T-helper 1 cell treated with Interleukin-12 subunit alpha and Interleukin-12 subunit beta and Interleukin-4 antibody, amounts not matched to agents 30 ng/mL and 1 ng/mL, for 36 hours (primary cell): ENCODE data around the gene CYP1A1. TPM values are rescaled to one million over a fixed set of nuclear protein-coding genes. Genes with fewer than 3 reads are reported as not detected.

Experiments used
- intact Hi-C: fragments of 100-400 bp; cut with micrococcal nuclease; formaldehyde crosslinking; loops from one replicate; pipeline ENCODE4 v1.15.1; 2024
- total RNA-seq: library from RNA; stranded (reverse); gene quantifications from 2 replicates; pipeline ENCODE4 v1.2.3, GENCODE V29; 2022

The CYP1A1 gene
- total RNA-seq, 1 donor from 2014 or later = 0.42 TPM

DNA sequence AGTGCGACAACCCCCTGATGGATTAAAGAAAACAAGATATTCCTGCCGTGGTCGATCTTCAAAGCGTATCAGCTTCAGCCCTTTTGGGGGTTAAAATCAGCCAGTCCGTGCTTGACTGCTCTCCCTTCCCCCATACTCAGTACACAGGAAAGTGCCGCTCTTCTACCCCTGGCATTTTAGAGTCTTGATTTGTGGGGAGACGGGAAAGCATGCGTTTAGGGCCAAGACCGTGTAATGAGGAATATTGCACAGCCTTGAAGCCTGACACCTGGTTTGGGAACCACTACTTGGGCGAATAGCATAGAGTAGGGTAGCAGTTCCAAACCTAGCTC lies 29.0 kb downstream of the CYP1A1 start:
- intact Hi-C loops = loop anchor here (1.0 to 5.0 kb wide), 10 partner anchors 30 to 704 kb away; partner anchors contain the start of genes ARID3B, CLK3, PML and PPCDC

DNA sequence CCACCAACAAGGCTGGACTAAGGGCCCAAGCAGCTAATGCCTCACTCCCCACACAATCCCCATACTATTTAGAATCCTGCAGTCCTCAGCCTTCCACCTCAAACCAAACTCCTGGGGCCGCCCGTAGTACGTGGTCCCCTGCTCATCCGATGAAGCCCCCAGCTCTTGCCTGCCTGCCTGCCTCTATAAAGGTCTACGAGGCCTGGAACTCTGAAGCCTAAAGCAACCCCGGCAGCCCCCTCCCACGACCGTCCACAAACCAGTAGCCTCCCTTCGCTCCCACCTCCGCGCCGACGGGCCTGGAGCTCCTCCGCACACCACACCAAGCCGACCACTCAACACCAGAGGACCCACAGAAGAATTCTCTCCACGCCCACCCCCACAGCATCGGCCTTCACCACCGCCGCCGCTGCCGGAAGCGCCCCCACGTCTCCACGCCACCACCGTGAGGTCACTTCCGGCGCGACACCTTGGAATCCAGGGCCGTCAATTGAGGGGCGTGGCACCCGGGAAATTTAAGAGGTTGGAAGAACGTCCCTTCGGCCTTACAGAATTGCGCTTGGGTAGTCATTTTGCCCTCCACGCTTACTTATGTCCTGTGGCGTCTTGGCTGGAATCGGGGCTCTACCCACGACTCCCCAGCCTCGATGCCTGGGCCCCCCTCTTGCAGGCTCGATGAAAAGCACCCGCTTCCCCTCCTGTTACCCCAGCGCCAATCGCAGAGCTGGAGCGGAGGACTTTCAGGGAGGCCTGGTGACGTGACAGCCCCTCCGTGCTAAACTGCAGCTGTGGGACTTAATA lies 29.5 kb downstream of the CYP1A1 start, which contains the start of gene EDC3:
TSS of gene EDC3 (minus strand) at position 428 of the 801 bp plus-strand sequence. CDS start 20,900 bp downstream, outside the sequence.
- intact Hi-C loops = loop anchor here (1.0 to 5.0 kb wide), 10 partner anchors 31 to 703 kb away; partner anchors contain the start of genes ARID3B, CLK3, PML and PPCDC

DNA sequence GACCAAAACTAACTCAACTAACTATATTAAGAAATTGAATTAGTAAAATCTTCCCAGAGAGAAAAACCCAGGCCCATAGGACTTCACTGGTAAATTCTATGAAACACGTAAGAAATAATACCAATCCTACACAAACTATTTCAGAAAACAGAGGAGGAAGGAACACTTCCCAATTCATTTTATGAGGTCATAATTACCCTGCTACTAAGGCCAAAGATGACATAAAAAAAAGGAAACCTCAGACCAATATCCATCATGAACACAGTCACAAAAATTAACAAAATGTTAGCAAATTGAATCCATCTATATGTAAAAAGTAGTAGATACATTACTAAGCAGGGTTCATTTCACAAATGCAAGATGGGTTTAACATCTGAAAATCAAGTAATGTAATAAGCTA lies 33.0 kb downstream of the CYP1A1 start:
- intact Hi-C loops = no loop called here

DNA sequence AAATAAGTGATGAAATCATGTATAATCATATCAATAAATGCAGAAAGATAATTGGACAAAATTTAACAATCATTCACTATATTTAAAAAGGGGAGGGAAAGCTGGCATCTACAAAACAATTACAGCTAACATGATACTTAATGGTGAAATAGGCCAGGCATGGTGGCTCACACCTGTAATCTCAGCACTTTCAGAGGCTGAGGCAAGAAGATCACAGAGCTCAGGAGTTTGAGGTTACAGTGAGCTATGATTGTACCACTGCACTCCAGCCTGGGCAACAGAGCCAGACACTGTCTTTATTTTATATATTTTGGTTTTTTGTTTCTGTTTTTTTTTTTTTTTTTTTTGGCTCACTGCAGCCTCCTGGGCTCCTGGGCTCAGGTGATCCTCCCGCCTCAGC lies 41.6 kb downstream of the CYP1A1 start:
- intact Hi-C loops = no loop called here

DNA sequence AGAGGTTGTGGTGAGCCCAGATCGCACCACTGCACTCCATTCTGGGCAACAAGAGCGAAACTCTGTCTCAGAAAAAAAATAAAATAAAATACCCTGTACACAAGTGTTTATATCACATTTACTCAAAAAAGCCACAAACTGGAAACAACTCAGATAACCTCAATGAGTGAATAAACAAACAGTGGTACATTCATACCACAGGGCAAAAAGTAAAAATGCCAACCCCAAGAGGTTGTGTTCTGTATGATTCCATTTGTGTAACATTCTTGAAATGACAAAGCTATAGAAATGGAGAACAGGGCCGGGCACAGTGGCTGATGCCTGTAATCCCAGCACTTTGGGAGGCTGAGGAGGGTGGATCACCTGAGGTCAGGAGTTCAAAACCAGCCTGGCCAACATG lies 42.4 kb downstream of the CYP1A1 start:
- intact Hi-C loops = no loop called here

DNA sequence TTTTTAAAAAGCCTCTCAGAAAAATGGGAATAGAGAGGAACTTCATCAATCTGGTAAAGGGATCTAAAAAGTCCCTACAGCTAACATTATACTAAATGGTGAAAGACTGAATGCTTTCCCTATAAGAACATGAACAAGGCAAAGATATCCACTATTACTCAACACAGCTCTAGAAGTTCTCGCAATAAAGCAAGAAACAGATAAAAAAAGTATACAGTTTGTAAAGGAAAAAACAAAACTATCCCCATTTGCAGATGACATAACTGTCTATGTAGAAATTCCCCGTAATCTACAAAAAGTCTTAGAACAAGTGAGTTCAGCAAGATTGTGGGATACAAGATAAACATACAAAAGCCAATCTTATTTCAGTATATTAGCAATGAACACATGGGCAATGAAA lies 44.9 kb downstream of the CYP1A1 start:
- intact Hi-C loops = no loop called here

DNA sequence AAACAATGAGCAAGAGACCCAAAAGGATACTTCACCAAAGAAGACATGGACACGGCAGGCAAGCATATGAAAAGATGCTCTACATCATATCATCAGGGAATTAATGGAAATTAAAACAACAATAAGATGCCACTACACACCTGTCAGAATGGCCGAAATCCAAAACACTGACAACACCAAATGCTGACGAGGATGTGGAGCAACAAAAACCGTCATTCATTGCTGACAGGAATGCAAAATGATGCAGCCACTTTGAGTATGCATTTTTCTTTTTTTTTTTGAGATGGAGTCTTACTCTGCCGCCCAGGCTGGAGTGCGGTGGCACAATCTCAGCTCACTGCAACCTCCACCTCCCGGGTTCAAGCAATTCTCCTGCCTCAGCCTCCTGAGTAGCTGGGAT lies 48.5 kb downstream of the CYP1A1 start:
- intact Hi-C loops = no loop called here

DNA sequence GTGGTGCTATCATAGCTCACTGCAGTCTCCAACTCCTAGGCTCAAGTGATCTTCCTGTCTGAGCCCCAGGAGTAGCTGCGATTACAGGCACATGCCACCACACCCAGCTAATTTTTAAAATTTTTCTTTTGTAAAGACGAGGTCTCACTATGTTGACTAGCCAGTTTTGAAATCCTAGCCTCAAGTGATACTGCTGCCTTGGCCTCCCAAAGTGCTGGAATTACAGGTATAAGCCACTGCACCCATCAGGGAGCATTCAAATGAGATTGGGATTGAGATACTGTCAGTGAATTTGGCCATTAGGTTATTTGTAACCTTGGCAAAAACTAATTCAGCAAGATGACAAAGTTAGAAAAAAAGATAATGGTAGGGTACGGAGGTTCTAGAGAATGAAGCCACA lies 51.2 kb downstream of the CYP1A1 start:
- intact Hi-C loops = no loop called here

DNA sequence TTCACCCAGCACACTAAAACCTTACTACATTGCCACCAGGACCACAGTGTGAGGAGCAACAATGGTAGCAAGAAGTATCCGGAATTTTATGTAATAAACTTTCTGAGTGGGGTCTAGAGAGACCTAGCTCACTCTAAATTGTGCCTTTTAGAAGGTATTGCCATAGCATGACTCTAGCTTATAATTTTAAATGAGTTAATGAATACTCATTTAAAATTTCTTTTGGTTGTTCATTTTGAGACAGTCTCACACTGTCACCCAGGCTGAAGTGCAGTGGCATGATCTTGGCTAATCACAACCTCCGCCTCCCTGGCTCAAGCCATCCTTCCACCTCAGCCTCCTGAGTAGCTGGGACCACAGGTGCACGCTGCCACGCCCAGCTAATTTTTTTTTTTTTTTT lies 55.7 kb downstream of the CYP1A1 start:
- intact Hi-C loops = no loop called here

Other genes with a start within 250 kb of the CYP1A1 start
- 46.7 and 47.2 TPM in 2 replicates for gene ARID3B, start 184.3 kb downstream of the CYP1A1 start, total RNA-seq
- gene CLK3, start 109.7 kb downstream of the CYP1A1 start, total RNA-seq = 102 and 109 TPM in 2 replicates
- 41.7 and 51.2 TPM in 2 replicates for gene EDC3, start 29.5 kb downstream of the CYP1A1 start, total RNA-seq
- not detected in 2 replicates for gene CYP1A2, start 23.3 kb upstream of the CYP1A1 start, total RNA-seq
- gene CSK, start 56.6 kb upstream of the CYP1A1 start, total RNA-seq = 461 and 477 TPM in 2 replicates
- 3.7 and 3.8 TPM in 2 replicates for gene LMAN1L, start 87.3 kb upstream of the CYP1A1 start, total RNA-seq
- gene CPLX3, start 101.1 kb upstream of the CYP1A1 start, total RNA-seq = 0.91 and 1.4 TPM in 2 replicates
- gene ULK3, start 117.6 kb upstream of the CYP1A1 start, total RNA-seq = 57.9 and 58.0 TPM in 2 replicates
- 155 and 156 TPM in 2 replicates for gene SCAMP2, start 147.8 kb upstream of the CYP1A1 start, total RNA-seq
- 68.1 and 69.2 TPM in 2 replicates for gene MPI, start 164.5 kb upstream of the CYP1A1 start, total RNA-seq
- 92.8 and 111 TPM in 2 replicates for gene FAM219B, start 181.3 kb upstream of the CYP1A1 start, total RNA-seq
- 205 and 208 TPM in 2 replicates for gene COX5A, start 212.5 kb upstream of the CYP1A1 start, total RNA-seq
- 5.4 and 6.0 TPM in 2 replicates for gene RPP25, start 231.2 kb upstream of the CYP1A1 start, total RNA-seq